Gastrocnemius medialis (tissue), 4 donors: ENCODE measurements around the gene NRG3.

Source experiments
- POLR2A ChIP-seq, 2 donors: fragments of 450-650 bp; IDR thresholded peaks; one replicate each; pipeline ENCODE4 v1.6.1; 2017; ENCODE audit warnings: antibody characterized with exemption in 2 of 2, mild to moderate bottlenecking in 2 of 2, moderate library complexity in 2 of 2
- TF ChIP-seq, protein P1 (sequence below), 5 experiments: fragments of 450-650 bp in 3 of 5; fragments of 200-600 bp in 2 of 5; sonication (generic) in 2 of 5; IDR thresholded peaks in 4 of 5; conservative IDR thresholded peaks in 1 of 5; 1 replicate in 4 of 5; 2 replicates in 1 of 5; pipeline ENCODE4 v1.5.1; 2016 to 2019; ENCODE audit warnings: antibody characterized with exemption in 5 of 5, mild to moderate bottlenecking in 3 of 5, moderate library complexity in 3 of 5

DNA sequence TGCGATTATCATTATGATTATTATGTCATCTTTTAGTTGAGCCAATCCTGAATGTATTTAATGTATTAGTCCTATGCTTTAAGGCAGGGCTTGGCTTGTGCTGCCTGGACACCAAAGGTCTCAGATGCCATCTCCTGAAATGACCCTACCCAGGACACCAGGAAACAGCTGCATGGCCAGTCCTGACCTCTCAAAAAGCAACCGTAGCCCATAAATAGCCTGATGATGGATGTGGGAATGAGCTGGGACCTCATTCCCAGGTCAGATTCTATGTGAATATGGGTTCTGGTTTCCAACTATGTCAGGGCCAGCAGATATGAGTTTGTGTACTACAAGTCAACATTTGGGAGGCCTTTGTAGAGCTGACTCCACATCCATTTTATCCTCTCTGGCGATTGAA, 438.4 kb downstream of the NRG3 start:
- TF ChIP-seq, protein P1, sequence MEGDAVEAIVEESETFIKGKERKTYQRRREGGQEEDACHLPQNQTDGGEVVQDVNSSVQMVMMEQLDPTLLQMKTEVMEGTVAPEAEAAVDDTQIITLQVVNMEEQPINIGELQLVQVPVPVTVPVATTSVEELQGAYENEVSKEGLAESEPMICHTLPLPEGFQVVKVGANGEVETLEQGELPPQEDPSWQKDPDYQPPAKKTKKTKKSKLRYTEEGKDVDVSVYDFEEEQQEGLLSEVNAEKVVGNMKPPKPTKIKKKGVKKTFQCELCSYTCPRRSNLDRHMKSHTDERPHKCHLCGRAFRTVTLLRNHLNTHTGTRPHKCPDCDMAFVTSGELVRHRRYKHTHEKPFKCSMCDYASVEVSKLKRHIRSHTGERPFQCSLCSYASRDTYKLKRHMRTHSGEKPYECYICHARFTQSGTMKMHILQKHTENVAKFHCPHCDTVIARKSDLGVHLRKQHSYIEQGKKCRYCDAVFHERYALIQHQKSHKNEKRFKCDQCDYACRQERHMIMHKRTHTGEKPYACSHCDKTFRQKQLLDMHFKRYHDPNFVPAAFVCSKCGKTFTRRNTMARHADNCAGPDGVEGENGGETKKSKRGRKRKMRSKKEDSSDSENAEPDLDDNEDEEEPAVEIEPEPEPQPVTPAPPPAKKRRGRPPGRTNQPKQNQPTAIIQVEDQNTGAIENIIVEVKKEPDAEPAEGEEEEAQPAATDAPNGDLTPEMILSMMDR (IDR thresholded peaks at IDR 0.05 in 4 of 5, conservative IDR thresholded peaks at IDR 0.05 in 1 of 5): no peak
- no peak for TF ChIP-seq POLR2A (IDR thresholded peaks at IDR 0.05)
